8988T (cell line): ENCODE results near the gene LRRC51.
A peak's percentile ranks its signal among the peaks of the same experiment; 100 is the strongest.

Experiments
- DNase-seq: peaks from one replicate; pipeline ENCODE4 v3.0.0; 2011

Gene LRRC51

DNA sequence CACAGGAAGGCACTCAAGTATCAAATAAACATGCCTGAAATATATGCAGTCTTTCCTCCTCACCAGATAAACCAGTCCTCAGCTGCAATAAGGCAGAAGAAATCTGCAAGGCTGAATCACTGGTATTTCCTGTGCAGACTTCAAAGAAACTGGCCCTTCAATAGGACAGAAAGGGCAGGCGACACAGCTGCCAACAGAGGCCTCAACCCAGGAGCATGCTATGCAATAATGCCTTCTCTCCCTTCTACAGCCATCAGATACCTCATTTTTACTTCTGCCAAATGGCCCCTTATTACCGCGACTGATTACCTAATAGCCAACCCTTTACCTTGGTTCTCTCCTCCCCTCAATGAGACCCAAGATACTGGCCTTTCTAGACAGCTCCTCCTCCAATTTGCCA lies 8.3 kb upstream of the LRRC51 start:
- DNase-seq = no peak

DNA sequence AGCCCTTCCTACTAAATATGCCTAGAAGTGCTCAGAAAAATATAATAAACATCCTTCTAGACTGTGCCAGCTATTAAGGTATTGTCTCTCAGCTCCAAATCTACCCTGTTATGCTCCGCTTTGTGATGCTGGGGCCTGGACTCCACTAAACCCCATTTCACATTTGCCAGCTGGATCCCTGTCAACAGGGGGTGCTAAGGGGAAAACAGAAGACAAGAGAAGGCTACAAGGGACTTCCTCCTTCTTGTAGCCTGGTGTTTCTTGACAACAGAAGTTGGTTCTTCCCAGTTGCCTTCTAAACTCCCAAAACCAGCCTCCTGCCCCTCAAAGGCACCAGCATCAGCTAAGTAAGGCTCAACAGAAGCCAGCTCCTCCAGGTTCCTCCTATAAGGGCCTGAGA lies 5.5 kb upstream of the LRRC51 start:
- DNase-seq = no peak

DNA sequence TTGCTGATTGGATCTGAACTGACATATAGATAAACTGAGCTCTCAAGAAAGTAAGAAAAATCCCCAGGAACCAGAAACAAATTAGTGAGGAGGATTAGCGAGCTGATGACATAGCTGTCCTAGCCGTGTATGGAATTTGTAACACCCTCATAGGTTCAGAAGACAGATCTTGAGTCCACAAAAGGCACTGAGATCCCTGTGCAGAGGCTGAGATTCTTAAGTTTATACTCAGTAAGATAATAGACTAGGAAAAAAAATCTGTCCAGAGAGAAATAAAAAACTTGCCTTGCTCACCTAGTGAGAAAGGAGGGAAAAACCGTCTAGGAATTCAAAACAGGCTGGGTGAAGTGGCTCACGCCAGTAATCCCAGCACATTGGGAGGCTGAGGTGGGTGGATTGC lies 4.9 kb upstream of the LRRC51 start:
- DNase-seq = no peak

DNA sequence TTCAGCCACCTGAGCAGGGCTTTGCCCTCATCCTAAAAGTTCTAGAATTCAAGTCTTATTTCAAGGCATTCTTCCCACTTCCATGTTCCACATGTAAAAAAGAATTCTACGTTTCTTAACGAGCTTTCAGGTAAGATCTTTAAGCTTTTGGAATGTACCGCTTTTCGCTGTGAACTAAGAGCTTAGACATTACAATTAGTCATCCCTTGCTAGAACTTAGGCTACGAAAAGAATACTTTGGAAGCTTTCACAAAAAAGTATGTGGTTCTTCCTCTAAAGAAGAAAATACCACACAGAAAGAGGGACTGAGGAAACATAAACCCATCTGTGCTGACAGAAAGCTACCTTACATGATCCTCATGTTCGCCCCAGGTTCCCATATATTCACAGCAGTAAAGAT lies 2.2 kb upstream of the LRRC51 start:
- DNase-seq = no peak

DNA sequence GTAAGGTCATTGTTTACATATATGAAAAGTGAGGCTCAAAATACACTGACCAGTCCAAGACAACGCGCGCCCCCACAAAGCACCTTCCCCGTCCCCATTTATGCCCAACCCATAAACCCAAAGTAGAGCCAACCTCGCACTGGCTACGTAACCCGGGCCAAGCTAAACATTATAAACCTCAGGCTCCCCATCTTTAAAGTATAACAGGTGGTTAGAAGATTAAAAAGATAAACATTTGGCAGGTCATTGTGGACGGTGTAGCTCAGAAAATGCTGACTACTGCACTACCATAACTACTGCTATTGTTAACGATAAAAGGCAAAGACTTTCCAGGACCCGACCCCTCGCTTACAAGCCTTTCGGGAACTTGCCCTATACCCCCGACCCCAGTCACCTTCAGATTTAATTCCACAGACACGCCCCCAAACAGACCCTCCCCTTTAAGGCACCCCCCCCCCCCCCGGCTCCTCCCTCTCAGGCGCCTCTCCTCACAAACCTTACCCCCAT lies 778 bp upstream of the LRRC51 start:
- no peak for DNase-seq

GRCh38 chr11:72081184-72081644 lies 564 bp downstream of the LRRC51 start:
- no peak for DNase-seq

- no peak for DNase-seq
Observed at GRCh38 chr11:72081821-72082453, 1.3 kb downstream of the LRRC51 start.

- DNase-seq = no peak
Observed at GRCh38 chr11:72083414-72083813, 2.8 kb downstream of the LRRC51 start.

DNA sequence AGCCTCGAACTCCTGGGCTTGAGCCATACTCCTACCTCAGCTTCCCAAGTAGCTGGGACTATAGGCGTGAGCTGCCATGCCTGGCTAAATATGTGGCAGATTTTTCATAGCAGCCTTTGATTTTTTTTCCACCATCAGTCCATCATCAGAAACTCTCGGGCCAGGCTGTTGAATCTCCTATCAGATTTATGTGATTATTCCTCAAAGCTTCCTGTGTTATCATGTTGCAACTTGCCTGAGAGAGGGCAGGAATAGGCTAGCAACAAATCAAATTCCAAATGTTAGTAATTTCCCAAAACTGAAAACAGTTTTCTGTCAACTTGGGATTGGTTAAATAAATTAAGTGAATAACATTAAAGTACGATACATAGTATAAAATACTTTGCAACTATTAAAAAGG lies 3.4 kb downstream of the LRRC51 start:
- DNase-seq = no peak

GRCh38 chr11:72084965-72085364 lies 4.3 kb downstream of the LRRC51 start:
- DNase-seq = no peak

- DNase-seq = no peak
Observed at GRCh38 chr11:72085621-72086351, 5.1 kb downstream of the LRRC51 start.

DNA sequence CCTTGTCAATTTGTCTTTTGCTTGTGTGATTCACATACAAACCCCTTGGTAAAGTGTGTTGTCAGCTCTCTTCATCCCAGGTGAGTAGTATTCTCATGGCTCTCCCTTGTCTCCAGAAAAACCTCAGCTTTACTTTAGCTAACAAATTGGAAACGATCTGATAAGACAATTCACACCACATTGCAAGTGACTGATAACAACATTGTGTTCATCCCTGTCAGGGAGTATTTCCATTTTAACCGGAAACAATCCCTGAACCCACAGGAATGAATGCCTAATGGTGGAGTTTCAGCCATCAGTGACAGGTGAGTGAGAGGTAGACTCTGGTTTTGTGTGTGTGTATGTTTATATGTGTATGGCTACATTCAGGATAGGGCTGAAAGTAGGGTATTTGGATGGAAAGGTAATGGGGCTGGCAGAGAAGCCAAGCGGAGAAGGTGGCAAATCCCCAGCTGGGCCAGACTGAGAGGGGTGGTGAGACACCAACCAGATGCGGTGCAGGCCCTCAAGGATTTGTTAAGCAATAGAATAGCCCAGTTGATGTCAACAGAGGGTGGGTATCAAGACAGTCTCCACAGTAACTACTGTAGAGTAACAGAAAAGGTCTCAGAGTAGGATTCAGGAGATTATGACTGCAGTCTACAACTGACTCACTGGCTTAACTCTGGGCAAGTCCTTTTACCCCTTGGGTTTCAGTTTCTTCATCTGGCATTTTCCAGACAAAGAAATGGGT lies 7.6 kb downstream of the LRRC51 start:
- DNase-seq = no peak

DNA sequence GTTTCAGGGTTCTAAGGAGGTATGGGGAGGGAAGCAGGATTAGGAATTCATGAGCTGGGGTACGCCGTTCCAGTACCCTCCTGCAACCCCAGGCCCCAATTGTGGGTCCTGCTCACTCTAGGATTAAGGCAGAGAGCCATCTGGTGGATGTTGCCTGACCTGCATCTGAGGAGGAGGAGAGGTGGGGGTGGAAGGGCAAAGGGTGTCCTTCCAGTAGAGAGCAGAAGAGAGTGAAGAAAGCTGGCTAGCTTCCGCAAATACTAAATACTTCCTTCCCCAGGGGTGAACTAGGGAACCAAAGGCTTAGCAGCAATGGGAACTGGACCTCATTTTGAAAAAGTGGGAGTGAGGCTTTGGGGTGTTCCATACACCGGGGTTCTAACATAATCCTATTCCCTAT lies 10.6 kb downstream of the LRRC51 start:
- DNase-seq = peak; percentile 62

DNA sequence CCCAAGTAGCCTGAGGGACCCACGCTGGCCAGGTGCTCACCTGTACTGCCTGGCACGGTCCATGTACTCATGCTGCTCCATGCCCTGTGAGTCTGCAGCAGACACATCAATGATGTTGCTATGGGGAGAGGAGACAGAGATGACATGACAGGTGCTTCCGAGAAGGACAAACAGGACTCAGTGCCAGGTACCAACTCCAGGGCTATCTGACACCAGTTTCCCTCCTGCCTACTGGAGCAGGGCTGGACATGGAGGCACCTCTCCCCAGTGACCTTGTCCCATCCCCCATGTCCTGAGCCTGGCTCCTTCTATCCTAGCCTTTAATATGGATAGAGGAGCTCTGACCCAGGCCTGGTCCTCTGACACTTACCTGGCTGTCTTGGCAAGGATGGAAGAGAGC lies 18.1 kb downstream of the LRRC51 start:
- DNase-seq = no peak

- DNase-seq = no peak
Observed at GRCh38 chr11:72100009-72100408, 19.4 kb downstream of the LRRC51 start.

GRCh38 chr11:72100462-72100861 lies 19.8 kb downstream of the LRRC51 start:
- DNase-seq = no peak

GRCh38 chr11:72102162-72102561 lies 21.5 kb downstream of the LRRC51 start:
- DNase-seq = no peak

- DNase-seq = no peak
Observed at GRCh38 chr11:72102631-72102945, 21.9 kb downstream of the LRRC51 start.

- DNase-seq = peak; percentile 83
Observed at GRCh38 chr11:72102946-72103753, 22.5 kb downstream of the LRRC51 start, which contains the start of gene LAMTOR1. LAMTOR1 (minus strand) TSS chr11:72103297; CDS start chr11:72103224, 73 bp downstream.

GRCh38 chr11:72103754-72104167 lies 23.1 kb downstream of the LRRC51 start:
- no peak for DNase-seq

GRCh38 chr11:72105888-72106287 lies 25.2 kb downstream of the LRRC51 start, which contains the start of gene TOMT:
TOMT (plus strand) TSS chr11:72105924; CDS start chr11:72105952, 28 bp downstream.
- DNase-seq = no peak

DNA sequence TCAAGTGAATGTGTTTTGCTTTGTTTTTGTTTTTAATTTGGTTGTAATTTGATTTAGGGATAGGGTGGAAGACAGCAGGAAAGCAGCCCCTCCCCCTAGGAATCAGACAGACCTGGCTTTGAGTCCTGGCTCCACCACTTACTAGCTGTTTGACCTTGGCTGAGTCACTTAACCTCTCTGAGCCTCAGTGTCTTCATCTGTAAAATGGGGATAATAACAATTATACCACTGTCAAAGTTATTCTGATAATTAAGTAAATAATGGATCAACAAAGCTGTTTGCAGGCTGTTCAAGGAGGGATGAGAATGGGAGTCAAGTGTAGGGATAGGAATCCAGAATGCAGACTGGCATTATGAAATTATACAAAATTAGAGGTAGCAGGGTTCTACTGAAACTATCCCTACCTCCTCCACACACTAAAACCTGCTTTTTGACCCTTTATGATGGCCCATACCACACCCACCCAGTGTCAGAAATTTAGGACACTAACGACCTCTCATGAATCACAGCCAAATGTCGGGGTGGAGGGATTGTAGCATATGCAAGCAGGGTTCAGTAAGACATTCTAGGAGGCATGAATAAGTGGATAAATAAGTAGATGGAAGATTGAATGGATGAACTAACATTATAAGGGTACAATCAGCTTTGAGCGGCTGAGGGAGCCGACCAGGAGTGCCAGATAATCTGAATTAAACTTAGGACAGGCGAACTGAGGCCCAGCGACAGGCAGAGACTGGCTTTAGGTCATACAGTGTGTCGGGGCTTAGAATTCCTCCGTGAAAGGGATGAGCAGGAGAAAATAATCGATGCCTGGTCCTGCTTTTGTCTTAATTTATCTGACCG lies 30.9 kb downstream of the LRRC51 start:
- no peak for DNase-seq
